ENCODE results near the gene COPB1.
"Not testable (repeated sequence)": the region's sequence is repeated elsewhere in the genome, so short reads cannot be mapped to it uniquely, and the experiment has no call there.

COPB1 gene

GRCh38 chr11:14499560-14500180 lies at the start of gene COPB1:
TSS of gene COPB1 (minus strand) at chr11:14499811. CDS start at chr11:14498928, 883 bp downstream.
- Mint-ChIP-seq H3K27ac (peak within 1 kb of the TSS; percentile 98), H3K4me3 (peak within 1 kb of the TSS; percentile 94), H3K36me3 (ENCODE audit: low read depth) (peaks cover 53% of the 10 kb centered on the region), H3K9me3 (no peaks in the 10 kb centered on the region), H3K4me1 (ENCODE audit: low read depth) (peaks cover 45% of the 10 kb centered on the region), H3K27me3 (no peaks in the 10 kb centered on the region)

DNA sequence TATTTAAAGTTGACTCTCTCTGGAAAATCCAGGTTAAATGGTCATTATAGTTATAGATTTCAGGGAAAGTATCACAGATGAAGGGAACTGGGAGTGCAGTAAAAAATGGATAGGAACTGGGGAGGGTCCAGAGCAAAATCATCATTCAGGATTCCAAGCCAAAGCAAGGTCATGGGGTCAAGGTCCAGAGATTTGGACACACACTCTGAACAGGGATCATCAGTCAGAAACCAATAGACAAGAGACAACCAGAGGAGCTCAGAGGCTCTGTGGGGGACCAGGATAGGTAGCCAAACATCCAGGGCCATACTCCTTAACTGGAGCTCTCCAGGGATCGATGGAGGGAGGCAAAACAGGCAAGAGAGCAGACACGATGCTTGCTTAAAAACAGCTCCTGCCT lies 47.8 kb upstream of the COPB1 start:
- peaks cover 31% of the 10 kb centered on the region for H3K4me1 Mint-ChIP-seq (ENCODE audit: low read depth)
- H3K4me3 Mint-ChIP-seq = no peak overlapping the region
- H3K9me3 Mint-ChIP-seq = no peaks in the 10 kb centered on the region
- H3K27ac Mint-ChIP-seq = no peak overlapping the region
- H3K36me3 Mint-ChIP-seq (ENCODE audit: low read depth) = peaks cover 18% of the 10 kb centered on the region
- H3K27me3 Mint-ChIP-seq = no peaks in the 10 kb centered on the region

DNA sequence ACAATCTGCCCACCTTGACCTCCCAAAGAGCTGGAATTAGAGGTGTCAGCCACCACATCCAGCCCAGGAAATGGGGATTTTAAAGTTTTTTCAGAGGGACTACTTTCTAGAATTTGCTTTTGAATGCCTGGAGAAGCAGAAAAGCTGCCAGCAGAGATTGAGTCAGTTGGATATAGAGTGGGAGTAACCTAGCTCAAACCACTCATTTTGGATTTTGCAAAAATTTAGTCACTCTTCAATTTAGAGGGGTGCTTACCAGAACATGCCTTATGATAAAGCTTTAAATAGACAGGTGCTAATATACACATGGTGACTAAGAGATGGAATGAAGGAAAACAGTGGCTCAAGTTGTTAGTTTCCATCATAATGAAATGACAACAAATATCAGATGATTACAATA lies 47.1 kb upstream of the COPB1 start:
- H3K9me3 Mint-ChIP-seq = no peaks in the 10 kb centered on the region
- H3K4me3 Mint-ChIP-seq = no peak overlapping the region
- peaks cover 14% of the 10 kb centered on the region for H3K36me3 Mint-ChIP-seq (ENCODE audit: low read depth)
- no peaks in the 10 kb centered on the region for H3K27me3 Mint-ChIP-seq
- peaks cover 35% of the 10 kb centered on the region for H3K4me1 Mint-ChIP-seq (ENCODE audit: low read depth)
- no peak overlapping the region for H3K27ac Mint-ChIP-seq

GRCh38 chr11:14544611-14545010 lies 45.0 kb upstream of the COPB1 start:
- Mint-ChIP-seq H3K4me1 (ENCODE audit: low read depth) (peaks cover 51% of the 10 kb centered on the region), H3K36me3 (ENCODE audit: low read depth) (peaks cover 11% of the 10 kb centered on the region), H3K27me3 (no peaks in the 10 kb centered on the region), H3K9me3 (no peaks in the 10 kb centered on the region), H3K27ac (peak overlapping the region; percentile 53), H3K4me3 (no peak overlapping the region)

GRCh38 chr11:14543260-14543659 lies 43.6 kb upstream of the COPB1 start:
- H3K36me3 Mint-ChIP-seq (ENCODE audit: low read depth) = peaks cover 11% of the 10 kb centered on the region
- no peaks in the 10 kb centered on the region for H3K27me3 Mint-ChIP-seq
- H3K9me3 Mint-ChIP-seq = no peaks in the 10 kb centered on the region
- H3K27ac Mint-ChIP-seq = no peak overlapping the region
- peaks cover 57% of the 10 kb centered on the region for H3K4me1 Mint-ChIP-seq (ENCODE audit: low read depth)
- H3K4me3 Mint-ChIP-seq = no peak overlapping the region

GRCh38 chr11:14542324-14542723 lies 42.7 kb upstream of the COPB1 start:
- H3K36me3 Mint-ChIP-seq (ENCODE audit: low read depth) = peaks cover 11% of the 10 kb centered on the region
- no peak overlapping the region for H3K27ac Mint-ChIP-seq
- H3K4me3 Mint-ChIP-seq = no peak overlapping the region
- H3K4me1 Mint-ChIP-seq (ENCODE audit: low read depth) = peaks cover 64% of the 10 kb centered on the region
- no peaks in the 10 kb centered on the region for H3K27me3 Mint-ChIP-seq
- no peaks in the 10 kb centered on the region for H3K9me3 Mint-ChIP-seq

GRCh38 chr11:14541192-14541947 lies 41.8 kb upstream of the COPB1 start:
- peaks cover 11% of the 10 kb centered on the region for H3K36me3 Mint-ChIP-seq (ENCODE audit: low read depth)
- no peaks in the 10 kb centered on the region for H3K27me3 Mint-ChIP-seq
- no peaks in the 10 kb centered on the region for H3K9me3 Mint-ChIP-seq
- H3K4me3 Mint-ChIP-seq = no peak overlapping the region
- H3K27ac Mint-ChIP-seq = no peak overlapping the region
- peaks cover 67% of the 10 kb centered on the region for H3K4me1 Mint-ChIP-seq (ENCODE audit: low read depth)

GRCh38 chr11:14539982-14540421 lies 40.4 kb upstream of the COPB1 start:
- H3K27me3 Mint-ChIP-seq = no peaks in the 10 kb centered on the region
- H3K4me1 Mint-ChIP-seq (ENCODE audit: low read depth) = peaks cover 54% of the 10 kb centered on the region
- no peaks in the 10 kb centered on the region for H3K9me3 Mint-ChIP-seq
- peak overlapping the region; percentile 56 for H3K27ac Mint-ChIP-seq
- H3K4me3 Mint-ChIP-seq = no peak overlapping the region
- peaks cover 4% of the 10 kb centered on the region for H3K36me3 Mint-ChIP-seq (ENCODE audit: low read depth)

DNA sequence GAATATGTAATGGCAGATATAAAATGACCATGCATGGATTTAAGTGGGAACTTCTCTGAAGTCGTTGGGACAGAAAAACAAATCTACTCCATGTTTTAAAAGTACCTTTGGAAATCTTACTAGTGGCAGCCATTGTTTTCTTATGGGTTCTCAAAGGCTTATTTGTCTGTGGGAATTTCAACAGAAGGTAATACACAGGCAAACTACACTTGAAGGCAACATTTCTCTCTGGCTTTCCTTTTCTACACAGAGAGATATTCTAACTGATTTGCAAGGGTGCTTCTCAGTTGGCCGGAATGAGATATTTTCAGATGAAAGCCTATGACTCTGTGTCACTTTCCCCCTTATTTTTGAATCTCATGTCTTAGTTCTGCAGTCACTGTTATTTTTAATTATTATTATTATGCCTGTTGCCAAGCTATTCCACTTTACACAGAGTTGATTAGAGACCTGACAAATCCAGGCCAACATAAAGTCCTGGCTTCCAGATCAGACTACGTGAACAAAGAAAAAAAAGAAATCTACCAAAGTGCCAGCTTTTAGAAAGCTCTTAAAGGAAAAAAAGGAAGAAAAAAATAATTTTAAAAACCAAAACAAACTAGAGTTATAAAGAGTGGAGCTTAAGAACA lies 39.4 kb upstream of the COPB1 start:
- peaks cover 45% of the 10 kb centered on the region for H3K4me1 Mint-ChIP-seq (ENCODE audit: low read depth)
- no peak overlapping the region for H3K27ac Mint-ChIP-seq
- H3K27me3 Mint-ChIP-seq = no peaks in the 10 kb centered on the region
- H3K36me3 Mint-ChIP-seq (ENCODE audit: low read depth) = no peaks in the 10 kb centered on the region
- no peak overlapping the region for H3K4me3 Mint-ChIP-seq
- no peaks in the 10 kb centered on the region for H3K9me3 Mint-ChIP-seq

DNA sequence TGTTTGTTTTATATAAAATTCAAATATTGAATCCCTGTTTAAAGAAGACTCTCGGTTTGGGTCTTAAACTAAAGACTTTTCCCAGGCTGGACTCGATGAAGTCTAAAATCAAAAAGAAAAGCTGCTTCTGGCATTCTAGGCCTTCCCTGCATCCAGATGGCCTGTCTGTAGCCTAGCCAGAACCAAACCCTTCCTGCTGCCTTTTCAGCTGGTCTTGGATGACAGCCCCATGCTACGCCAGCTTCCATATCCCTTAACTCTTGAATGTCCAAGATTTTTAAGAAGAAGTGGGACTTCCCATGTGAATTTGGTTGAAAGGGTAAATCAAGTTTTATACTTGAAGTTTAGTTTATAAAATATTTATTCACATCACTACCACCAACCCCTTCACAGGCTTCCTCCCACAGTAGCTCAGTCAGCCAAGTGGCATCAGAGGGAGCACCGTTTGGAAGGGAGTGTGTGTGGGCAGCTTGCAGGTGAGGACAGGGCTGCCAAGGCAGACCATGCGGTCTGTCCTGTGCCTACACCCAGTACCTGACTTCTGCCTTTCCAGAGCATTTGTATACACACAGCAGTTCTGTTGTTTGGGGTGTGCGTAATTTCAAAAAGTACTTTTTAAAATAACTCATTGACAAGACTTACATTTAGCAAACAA lies 38.8 kb upstream of the COPB1 start:
- peaks cover 40% of the 10 kb centered on the region for H3K4me1 Mint-ChIP-seq (ENCODE audit: low read depth)
- H3K27me3 Mint-ChIP-seq = no peaks in the 10 kb centered on the region
- no peaks in the 10 kb centered on the region for H3K36me3 Mint-ChIP-seq (ENCODE audit: low read depth)
- H3K4me3 Mint-ChIP-seq = no peak overlapping the region
- H3K9me3 Mint-ChIP-seq = no peaks in the 10 kb centered on the region
- H3K27ac Mint-ChIP-seq = no peak overlapping the region

DNA sequence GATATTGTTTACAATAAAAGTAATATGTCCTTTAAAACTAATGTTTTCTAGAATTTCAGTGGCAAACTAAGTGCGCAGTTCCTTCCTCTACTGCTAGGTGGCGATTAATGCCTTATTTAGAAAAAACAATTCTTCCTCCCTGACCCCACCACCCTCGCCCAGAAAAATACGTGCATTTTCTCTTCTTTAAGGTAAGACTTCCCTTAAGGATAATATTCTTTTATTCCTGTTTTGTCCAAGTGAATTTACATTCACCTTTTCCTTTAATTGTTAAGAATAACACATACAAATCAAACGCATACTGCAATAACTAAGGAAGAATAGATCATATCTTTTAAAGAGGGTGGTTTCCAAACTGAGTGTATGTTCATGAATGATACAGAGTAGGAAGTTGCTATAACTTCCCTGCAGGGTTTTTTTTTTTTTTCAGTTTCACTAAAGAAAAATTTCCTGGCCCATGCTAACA lies 37.6 kb upstream of the COPB1 start:
- peak overlapping the region; percentile 88 for H3K27ac Mint-ChIP-seq
- H3K9me3 Mint-ChIP-seq = no peaks in the 10 kb centered on the region
- H3K4me3 Mint-ChIP-seq = peak overlapping the region; percentile 69
- H3K4me1 Mint-ChIP-seq (ENCODE audit: low read depth) = peaks cover 39% of the 10 kb centered on the region
- no peaks in the 10 kb centered on the region for H3K27me3 Mint-ChIP-seq
- no peaks in the 10 kb centered on the region for H3K36me3 Mint-ChIP-seq (ENCODE audit: low read depth)

- H3K4me3 Mint-ChIP-seq; H3K36me3 Mint-ChIP-seq (ENCODE audit: low read depth); H3K9me3 Mint-ChIP-seq; H3K27me3 Mint-ChIP-seq; H3K27ac Mint-ChIP-seq: not testable (repeated sequence)
- H3K4me1 Mint-ChIP-seq (ENCODE audit: low read depth) = peaks cover 26% of the 10 kb centered on the region
Observed at GRCh38 chr11:14535166-14535565, 35.6 kb upstream of the COPB1 start.

DNA sequence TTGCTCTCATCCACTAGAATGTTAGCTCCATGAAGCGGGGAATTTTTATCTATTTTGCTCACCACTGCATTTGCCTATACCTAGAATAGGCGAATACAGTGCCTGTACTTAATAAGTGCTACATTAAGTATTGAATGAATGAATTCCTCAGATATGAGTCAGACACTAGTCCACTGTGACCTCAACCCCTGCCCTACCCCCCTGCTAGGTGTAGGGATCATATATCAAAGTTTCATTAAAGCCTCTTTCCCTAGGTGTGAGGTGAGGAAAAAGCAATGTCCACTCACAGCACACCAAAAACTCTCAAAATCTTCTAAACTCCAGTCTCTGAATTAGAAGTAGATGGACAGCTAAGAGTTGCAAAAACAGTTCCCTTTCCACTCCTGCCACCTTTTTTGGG lies 30.3 kb upstream of the COPB1 start:
- Mint-ChIP-seq H3K27me3 (no peaks in the 10 kb centered on the region), H3K27ac (no peak overlapping the region), H3K9me3 (no peaks in the 10 kb centered on the region), H3K4me3 (no peak overlapping the region), H3K4me1 (ENCODE audit: low read depth) (no peaks in the 10 kb centered on the region), H3K36me3 (ENCODE audit: low read depth) (peaks cover 4% of the 10 kb centered on the region)

DNA sequence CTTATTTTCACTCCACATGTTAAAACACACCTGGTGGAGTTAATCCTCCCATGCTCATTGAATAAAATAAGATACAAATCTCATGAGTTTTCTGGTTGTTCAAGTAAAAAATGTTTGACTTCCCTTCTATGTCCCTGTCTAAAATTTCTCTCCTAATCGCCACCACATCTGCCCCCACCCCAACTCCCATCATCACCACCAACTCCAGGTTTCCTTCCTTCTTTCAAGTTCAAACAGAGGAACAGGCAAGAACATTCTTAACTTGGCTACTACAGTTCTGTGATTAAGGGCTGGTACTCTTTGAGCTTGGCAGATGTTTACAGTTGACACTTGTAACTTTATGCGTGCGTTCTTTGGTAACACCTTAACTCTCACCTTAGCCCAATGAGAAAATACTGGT lies 29.7 kb upstream of the COPB1 start:
- Mint-ChIP-seq H3K27me3 (no peaks in the 10 kb centered on the region), H3K27ac (no peak overlapping the region), H3K4me3 (no peak overlapping the region), H3K4me1 (ENCODE audit: low read depth) (no peaks in the 10 kb centered on the region), H3K36me3 (ENCODE audit: low read depth) (peaks cover 4% of the 10 kb centered on the region), H3K9me3 (no peaks in the 10 kb centered on the region)

DNA sequence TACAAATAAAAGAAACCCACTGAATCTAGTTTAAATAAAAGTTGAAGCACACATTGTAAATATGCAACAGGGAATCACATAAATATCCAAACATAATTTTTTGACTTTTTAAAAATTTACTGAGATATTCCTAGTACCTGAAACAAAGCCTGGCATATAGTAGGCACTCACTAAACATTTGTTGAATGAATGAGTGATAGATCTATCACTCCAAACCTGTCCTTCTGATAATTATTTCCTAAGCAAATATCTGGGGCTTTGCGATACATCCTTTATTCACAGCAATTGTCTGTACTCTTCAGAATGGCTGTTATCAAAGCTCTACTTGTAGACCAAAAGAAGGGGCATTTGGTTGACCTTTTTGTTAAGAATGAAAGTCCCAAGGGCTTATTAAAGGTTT lies 23.2 kb upstream of the COPB1 start:
- no peak overlapping the region for H3K27ac Mint-ChIP-seq
- peaks cover 23% of the 10 kb centered on the region for H3K4me1 Mint-ChIP-seq (ENCODE audit: low read depth)
- no peaks in the 10 kb centered on the region for H3K27me3 Mint-ChIP-seq
- H3K9me3 Mint-ChIP-seq = no peaks in the 10 kb centered on the region
- peaks cover 18% of the 10 kb centered on the region for H3K36me3 Mint-ChIP-seq (ENCODE audit: low read depth)
- H3K4me3 Mint-ChIP-seq = no peak overlapping the region

Data from stimulated activated naive CD8-positive, alpha-beta T cell treated with anti-CD3 and anti-CD28 coated beads, Interleukin-15, Interleukin-2, amounts not matched to agents 100 ng/mL and 50 ng/mL, for 24 hours (primary cell).